ENCODE data around the gene LTK.
"Not testable (repeated sequence)": the region's sequence is repeated elsewhere in the genome, so short reads cannot be mapped to it uniquely, and the experiment has no call there.

LTK gene

DNA sequence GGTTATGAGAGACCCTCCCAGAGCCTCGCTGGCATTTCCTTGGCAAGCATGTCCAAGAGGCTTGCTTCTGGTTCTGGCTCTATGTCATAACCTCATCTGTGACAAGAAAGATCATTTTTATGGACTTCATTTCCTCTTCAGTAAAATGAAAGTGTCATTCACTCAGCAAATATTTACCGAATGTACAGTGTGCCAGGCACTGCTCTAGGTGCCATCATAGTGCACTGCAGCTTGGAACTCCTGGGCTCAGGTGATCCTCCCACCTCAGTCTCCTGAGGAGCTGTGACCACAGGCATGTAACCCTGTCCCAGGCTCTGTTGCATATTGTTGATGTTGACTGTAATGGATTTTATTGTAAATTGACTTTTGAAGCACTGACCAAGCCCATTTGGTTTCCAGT lies 38.7 kb downstream of the LTK start:
- no peak for DNase-seq (ENCODE audit: low read depth)

DNA sequence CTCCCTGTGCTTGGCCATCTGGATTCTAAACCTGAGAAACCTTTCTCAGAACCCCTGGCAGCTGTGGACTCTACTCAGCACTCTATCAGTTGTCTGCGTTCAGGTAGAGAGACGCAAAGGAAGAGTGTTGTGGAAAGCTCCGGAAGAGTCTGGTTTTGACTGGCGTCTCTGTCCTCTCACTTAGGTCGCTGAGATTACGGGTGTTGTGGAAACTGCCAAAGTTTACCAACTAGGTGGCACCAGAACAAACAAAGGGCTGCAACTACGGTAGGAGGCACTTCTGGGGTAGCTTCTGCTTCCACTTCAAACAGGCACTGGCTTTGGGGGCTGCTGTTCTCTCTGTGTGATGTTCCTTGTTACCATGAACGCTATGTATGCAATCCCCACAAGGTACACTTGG lies 39.2 kb downstream of the LTK start:
- no peak for DNase-seq (ENCODE audit: low read depth)

DNA sequence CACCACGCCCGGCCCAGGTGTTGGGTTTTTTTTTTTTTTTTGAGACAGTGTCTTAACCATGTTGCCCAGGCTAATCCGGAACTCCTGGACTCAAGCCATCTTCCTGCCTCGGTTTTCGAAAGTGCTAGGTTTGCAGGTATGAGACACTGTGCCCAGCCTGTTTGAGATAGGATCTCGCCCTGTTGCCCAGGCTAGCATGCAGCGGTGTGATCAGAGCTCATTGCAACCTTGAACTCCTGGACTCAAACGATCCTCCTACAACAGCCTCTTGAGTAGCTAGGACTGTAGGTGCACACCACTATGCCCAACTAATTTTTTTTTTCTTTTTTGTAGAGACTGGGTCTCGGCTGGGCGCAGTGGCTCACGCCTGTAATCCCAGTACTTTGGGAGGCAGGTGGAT lies 40.2 kb downstream of the LTK start:
- DNase-seq (ENCODE audit: low read depth), result no peak

- DNase-seq (ENCODE audit: low read depth), result not testable (repeated sequence)
Observed at GRCh38 chr15:41469644-41470043, 44.0 kb downstream of the LTK start.

GRCh38 chr15:41466711-41467110 lies 46.9 kb downstream of the LTK start:
- DNase-seq (ENCODE audit: low read depth), result no peak

- DNase-seq (ENCODE audit: low read depth), result peak; percentile 62
Observed at GRCh38 chr15:41465822-41466421, 47.7 kb downstream of the LTK start.

GRCh38 chr15:41464889-41465580 lies 48.6 kb downstream of the LTK start:
- no peak for DNase-seq (ENCODE audit: low read depth)

- no peak for DNase-seq (ENCODE audit: low read depth)
Observed at GRCh38 chr15:41462084-41462795, 51.4 kb downstream of the LTK start.

Measured in EH (cell line).